Activated T-helper 1 cell treated with anti-CD3 and anti-CD28 coated beads, Interleukin-12 subunit alpha, Interleukin-12 subunit beta, Interleukin-2, Interleukin-4 antibody, amounts not matched to agents 30 ng/mL and 10 ng/mL and 1 ng/mL, durations not matched to agents 14 hours and 24 hours and 36 hours (primary cell): ENCODE results near the gene UBE2D2. TPM values are rescaled to one million over a fixed set of nuclear protein-coding genes. Genes with fewer than 3 reads are reported as not detected.
"Not testable (repeated sequence)": the region's sequence is repeated elsewhere in the genome, so short reads cannot be mapped to it uniquely, and the experiment has no call there.

Experiments
- DNase-seq: peaks from one replicate; pipeline ENCODE4 v3.0.0; 2021; ENCODE audit warnings: low spot score
- H3K27ac Mint-ChIP-seq: one replicate; pipeline ENCODE4 v1.8.0; 2021; ENCODE audit warnings: mild to moderate bottlenecking, mixed read lengths
- H3K27me3 Mint-ChIP-seq: one replicate; pipeline ENCODE4 v1.8.0; 2022; ENCODE audit warnings: mild to moderate bottlenecking, moderate library complexity, mixed read lengths; ENCODE audit not compliant: insufficient read depth
- H3K36me3 Mint-ChIP-seq: one replicate; pipeline ENCODE4 v1.8.0; 2021; ENCODE audit warnings: low read depth, mixed read lengths
- H3K4me1 Mint-ChIP-seq: one replicate; pipeline ENCODE4 v1.8.0; 2021; ENCODE audit warnings: low read depth, mixed read lengths
- H3K4me3 Mint-ChIP-seq: one replicate; pipeline ENCODE4 v1.8.0; 2021; ENCODE audit warnings: mild to moderate bottlenecking, moderate library complexity, mixed read lengths
- H3K9me3 Mint-ChIP-seq: one replicate; pipeline ENCODE4 v1.8.0; 2021; ENCODE audit warnings: mixed read lengths
- intact Hi-C: fragments of 100-400 bp; cut with micrococcal nuclease; formaldehyde crosslinking; loops from one replicate; pipeline ENCODE4 v1.15.1; 2024
- total RNA-seq: library from RNA; stranded (reverse); gene quantifications from 2 replicates; pipeline ENCODE4 v1.2.3, GENCODE V29; 2022

UBE2D2 gene
- total RNA-seq, 1 donor from 2014 or later = 265 TPM

DNA sequence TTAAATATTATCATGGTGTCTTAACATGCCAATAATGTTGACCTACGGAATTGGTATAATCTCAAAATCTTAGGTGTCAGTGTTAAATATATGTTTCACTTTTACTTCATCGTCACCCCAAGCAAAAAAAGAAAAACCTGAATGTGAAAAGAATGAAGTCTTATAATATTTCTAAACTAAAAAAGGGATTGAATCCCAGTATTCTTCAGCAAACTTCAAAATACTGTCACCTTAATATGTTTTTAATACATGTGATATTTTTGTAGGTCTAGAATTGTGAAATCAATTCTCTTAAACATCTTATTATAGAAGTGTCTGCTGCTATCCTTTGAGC, 14.1 kb downstream of the UBE2D2 start:
- Mint-ChIP-seq H3K27ac (peak overlapping the region; percentile 87), H3K9me3 (no peaks in the 10 kb centered on the region), H3K4me3 (peak overlapping the region; percentile 70), H3K27me3 (no peaks in the 10 kb centered on the region), H3K4me1 (peaks cover 61% of the 10 kb centered on the region), H3K36me3 (peaks cover 9% of the 10 kb centered on the region)
- DNase-seq = no peak
- intact Hi-C loops = loop anchor here (1.0 to 5.0 kb wide), 7 partner anchors 12 to 153 kb away; partner anchors contain the start of gene DNAJC18

DNA sequence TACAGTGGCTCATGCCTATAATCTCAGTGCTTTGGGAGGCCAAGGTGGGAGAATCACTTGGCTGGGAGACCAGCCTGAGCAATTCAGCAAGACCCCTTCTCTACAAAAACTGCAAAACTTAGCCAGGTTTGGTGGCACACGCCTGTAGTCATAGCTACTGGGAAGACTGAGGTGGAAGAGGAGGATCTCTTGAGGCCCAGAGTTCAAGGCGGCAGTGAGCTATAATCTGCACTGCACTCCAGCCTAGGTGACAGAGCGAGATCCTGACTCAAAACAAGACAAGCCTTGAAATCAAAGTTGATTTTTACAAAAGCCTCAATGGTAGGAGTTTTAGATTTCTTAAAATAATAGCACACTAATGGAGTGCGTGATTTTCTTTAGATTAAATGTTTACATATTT, 14.6 kb downstream of the UBE2D2 start:
- no peak for DNase-seq
- H3K27me3 Mint-ChIP-seq = no peaks in the 10 kb centered on the region
- H3K4me3 Mint-ChIP-seq = peak overlapping the region; percentile 70
- no peaks in the 10 kb centered on the region for H3K9me3 Mint-ChIP-seq
- H3K4me1 Mint-ChIP-seq = peaks cover 60% of the 10 kb centered on the region
- intact Hi-C loops = loop anchor here (1.0 to 5.0 kb wide), 8 partner anchors 12 to 171 kb away; partner anchors contain the start of gene DNAJC18
- peak overlapping the region; percentile 87 for H3K27ac Mint-ChIP-seq
- peaks cover 10% of the 10 kb centered on the region for H3K36me3 Mint-ChIP-seq

DNA sequence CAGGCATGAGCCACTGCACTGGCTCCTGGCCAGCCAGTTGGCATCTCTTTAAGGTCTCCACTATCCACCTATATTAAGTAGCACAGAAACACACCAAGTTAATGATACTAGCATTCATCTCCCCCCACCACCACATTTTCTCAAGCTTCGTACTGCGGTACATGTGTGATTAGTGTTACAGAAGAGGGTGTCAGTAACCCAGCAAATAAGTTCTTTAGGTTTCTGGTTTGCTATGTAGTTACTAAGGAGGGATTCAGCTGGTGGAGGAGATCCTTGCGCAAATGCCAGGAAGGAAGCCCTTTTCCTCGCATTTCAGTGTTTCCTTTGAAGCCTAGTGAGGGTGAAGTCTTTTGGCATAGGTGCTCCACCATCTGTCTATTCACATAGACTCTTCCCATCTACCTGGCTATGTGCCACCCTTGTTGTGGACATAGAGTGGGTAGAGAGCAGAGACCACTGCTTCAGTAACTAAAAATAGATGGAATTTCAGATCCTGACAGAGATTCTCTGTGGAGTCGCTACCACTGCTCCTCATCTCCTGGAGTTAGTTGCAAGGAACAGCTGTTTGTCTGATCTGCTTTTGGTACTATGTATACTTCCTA, 16.7 kb downstream of the UBE2D2 start:
- intact Hi-C loops = loop anchor here (2.0 to 5.0 kb wide), 5 partner anchors 35 to 169 kb away; partner anchors contain the start of gene DNAJC18
- DNase-seq = no peak
- Mint-ChIP-seq H3K36me3 (peaks cover 12% of the 10 kb centered on the region), H3K4me1 (peaks cover 45% of the 10 kb centered on the region), H3K27ac (peak overlapping the region; percentile 70), H3K4me3 (peak overlapping the region; percentile 28), H3K9me3 (no peaks in the 10 kb centered on the region), H3K27me3 (no peaks in the 10 kb centered on the region)

DNA sequence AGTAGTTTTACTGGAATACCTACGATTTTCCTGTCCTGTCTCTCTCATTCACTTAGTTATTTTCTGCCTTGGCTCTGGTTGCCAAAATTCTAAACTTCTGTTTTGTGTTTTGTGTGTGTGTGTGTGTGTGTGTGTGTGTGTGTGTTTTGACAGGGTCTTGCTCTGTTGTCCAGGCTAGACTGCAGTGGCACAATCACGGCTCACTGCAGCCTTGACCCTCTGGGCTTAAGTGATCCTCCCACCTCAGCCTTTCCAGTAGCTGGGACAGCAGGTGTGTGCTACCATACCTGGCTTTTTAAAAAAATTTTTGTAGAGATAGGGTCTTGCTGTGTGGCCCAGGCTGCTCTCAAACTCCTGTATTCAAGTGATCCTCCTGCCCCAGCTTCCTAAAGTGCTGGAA, 17.2 kb downstream of the UBE2D2 start:
- intact Hi-C loops = loop anchor here (5.0 kb wide), 4 partner anchors 34 to 156 kb away; partner anchors contain the start of gene DNAJC18
- peaks cover 49% of the 10 kb centered on the region for H3K4me1 Mint-ChIP-seq
- H3K4me3 Mint-ChIP-seq = no peak overlapping the region
- DNase-seq = no peak
- H3K36me3 Mint-ChIP-seq = peaks cover 12% of the 10 kb centered on the region
- peak overlapping the region; percentile 70 for H3K27ac Mint-ChIP-seq
- H3K9me3 Mint-ChIP-seq = no peaks in the 10 kb centered on the region
- H3K27me3 Mint-ChIP-seq = no peaks in the 10 kb centered on the region

DNA sequence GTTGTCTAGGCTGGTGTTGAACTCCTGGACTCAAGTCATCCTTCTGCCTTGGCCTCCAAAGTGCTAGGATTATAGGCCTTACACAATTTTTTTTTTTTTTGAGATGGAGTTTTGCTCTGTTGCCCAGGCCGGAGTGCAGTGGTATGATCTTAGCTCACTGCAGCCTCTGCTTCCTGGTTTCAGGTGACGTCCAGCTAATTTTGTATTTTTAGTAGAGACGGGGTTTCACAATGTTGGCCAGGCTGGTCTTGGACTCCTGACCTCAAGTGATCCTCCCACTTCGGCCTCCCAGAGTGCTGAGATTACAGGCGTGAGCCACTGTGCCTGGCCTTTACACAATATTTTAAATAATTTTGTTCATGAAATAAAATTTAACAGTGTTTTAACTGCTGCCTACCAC, 21.0 kb downstream of the UBE2D2 start:
- peaks cover 39% of the 10 kb centered on the region for H3K4me1 Mint-ChIP-seq
- H3K27ac Mint-ChIP-seq, intact Hi-C loops, DNase-seq, H3K4me3 Mint-ChIP-seq, H3K9me3 Mint-ChIP-seq, H3K27me3 Mint-ChIP-seq: not testable (repeated sequence)
- peaks cover 11% of the 10 kb centered on the region for H3K36me3 Mint-ChIP-seq

DNA sequence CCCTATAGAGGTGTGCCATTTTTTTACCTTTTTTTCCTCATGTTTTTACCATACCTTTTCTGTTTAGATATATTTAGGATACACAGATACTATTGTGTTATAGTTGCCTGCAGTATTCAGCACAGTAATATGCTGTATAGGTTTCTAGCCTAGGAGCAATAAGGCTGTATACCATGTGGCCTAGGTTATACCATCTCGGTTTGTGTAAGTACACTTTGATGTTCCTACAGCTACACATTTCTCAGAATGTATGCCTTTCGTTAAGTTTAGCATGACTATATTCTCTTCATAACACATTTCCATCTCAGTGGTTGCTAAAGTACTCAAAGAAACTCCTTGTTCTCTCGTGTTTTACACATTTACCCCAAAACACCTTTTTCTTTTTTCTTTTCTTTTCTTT, 23.0 kb downstream of the UBE2D2 start:
- peak overlapping the region; percentile 41 for H3K27ac Mint-ChIP-seq
- peaks cover 12% of the 10 kb centered on the region for H3K36me3 Mint-ChIP-seq
- H3K4me1 Mint-ChIP-seq = peaks cover 31% of the 10 kb centered on the region
- H3K4me3 Mint-ChIP-seq = no peak overlapping the region
- intact Hi-C loops = no loop called here
- H3K9me3 Mint-ChIP-seq = no peaks in the 10 kb centered on the region
- H3K27me3 Mint-ChIP-seq = no peaks in the 10 kb centered on the region
- no peak for DNase-seq

DNA sequence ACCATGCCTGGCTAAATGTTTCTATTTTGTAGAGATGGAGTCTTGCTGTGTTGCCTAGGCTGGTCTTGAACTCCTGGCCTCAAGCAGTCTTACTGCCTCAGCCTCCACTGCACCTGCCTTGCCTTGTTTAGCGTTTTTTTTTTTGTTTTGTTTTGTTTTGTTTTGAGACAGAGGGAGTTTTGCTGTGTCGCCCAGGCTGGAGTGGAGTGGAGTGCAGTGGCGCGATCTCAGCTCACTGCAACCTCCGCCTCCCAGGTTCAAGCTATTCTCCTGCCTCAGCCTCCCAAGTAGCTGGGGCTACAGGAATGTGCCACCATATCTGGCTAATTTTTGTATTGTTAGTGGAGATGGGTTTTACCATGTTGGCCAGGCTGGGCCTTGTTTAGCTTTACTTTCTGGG, 27.0 kb downstream of the UBE2D2 start:
- H3K4me3 Mint-ChIP-seq, H3K27me3 Mint-ChIP-seq, intact Hi-C loops, DNase-seq, H3K27ac Mint-ChIP-seq, H3K9me3 Mint-ChIP-seq: not testable (repeated sequence)
- Mint-ChIP-seq H3K36me3 (peaks cover 19% of the 10 kb centered on the region), H3K4me1 (peaks cover 40% of the 10 kb centered on the region)

DNA sequence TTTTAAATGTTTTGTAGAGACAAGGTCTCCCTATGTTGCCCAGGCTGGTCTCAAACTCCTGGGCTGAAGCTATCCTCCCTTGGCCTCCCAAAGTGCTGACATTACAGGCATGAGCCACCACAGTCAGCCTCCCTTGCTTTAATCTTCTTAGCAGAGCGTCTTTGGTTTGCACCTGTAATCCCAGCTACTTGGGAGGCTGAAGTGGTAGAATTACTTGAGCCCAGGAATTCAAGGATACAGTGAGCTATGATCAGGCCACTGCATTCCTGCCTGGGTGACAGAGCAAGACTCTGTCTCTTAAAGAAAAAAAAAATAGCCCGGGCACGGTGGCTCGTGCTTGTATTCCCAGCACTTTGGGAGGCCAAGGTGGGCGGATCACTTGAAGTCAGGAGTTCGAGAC, 27.8 kb downstream of the UBE2D2 start:
- H3K4me1 Mint-ChIP-seq = peaks cover 32% of the 10 kb centered on the region
- H3K36me3 Mint-ChIP-seq = peaks cover 18% of the 10 kb centered on the region
- DNase-seq = no peak
- no peak overlapping the region for H3K4me3 Mint-ChIP-seq
- H3K9me3 Mint-ChIP-seq = no peaks in the 10 kb centered on the region
- intact Hi-C loops = no loop called here
- H3K27ac Mint-ChIP-seq = no peak overlapping the region
- no peaks in the 10 kb centered on the region for H3K27me3 Mint-ChIP-seq

DNA sequence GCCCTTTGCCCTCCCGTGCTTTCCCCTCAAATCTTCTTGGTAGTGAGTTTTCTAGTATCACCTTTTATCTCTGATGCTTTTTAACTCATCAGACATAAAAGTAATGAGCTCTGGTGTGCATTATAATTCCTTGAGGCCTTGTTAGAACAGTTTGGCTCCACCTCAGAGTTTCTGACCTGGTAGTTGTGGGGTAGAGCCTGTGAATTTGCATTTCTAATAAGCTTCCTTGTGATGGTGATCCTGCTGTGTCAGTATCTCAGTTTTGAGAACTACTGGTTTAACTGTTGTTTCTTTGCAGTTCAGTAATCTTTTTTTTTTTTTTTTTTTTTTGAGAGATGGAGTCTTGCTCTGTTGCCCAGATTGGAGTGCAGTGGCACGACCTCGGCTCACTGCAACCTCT, 31.1 kb downstream of the UBE2D2 start:
- Mint-ChIP-seq H3K4me3 (no peak overlapping the region), H3K27me3 (no peaks in the 10 kb centered on the region), H3K27ac (no peak overlapping the region), H3K4me1 (peaks cover 22% of the 10 kb centered on the region), H3K36me3 (peaks cover 24% of the 10 kb centered on the region), H3K9me3 (no peaks in the 10 kb centered on the region)
- DNase-seq = no peak
- intact Hi-C loops = no loop called here

DNA sequence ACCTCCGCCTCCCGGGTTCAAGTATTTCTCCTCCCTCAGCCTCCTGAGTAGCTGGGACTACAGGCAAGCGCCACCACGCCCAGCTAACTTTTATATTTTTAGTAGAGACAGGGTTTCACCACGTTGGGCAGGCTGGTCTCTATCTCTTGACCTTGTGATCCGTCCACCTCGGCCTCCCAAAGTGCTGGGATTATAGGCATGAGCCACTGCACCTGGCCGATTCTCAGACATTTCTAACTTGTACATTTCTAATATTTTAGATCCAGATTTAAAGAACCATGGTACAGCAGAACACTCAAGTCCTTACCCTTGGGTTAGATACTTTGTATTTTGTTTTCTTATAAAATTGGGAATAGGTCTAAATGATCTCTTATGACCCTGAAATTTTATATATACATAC, 31.9 kb downstream of the UBE2D2 start:
- intact Hi-C loops, H3K4me3 Mint-ChIP-seq, H3K9me3 Mint-ChIP-seq, DNase-seq, H3K27me3 Mint-ChIP-seq, H3K27ac Mint-ChIP-seq: not testable (repeated sequence)
- Mint-ChIP-seq H3K4me1 (peaks cover 25% of the 10 kb centered on the region), H3K36me3 (peaks cover 21% of the 10 kb centered on the region)

DNA sequence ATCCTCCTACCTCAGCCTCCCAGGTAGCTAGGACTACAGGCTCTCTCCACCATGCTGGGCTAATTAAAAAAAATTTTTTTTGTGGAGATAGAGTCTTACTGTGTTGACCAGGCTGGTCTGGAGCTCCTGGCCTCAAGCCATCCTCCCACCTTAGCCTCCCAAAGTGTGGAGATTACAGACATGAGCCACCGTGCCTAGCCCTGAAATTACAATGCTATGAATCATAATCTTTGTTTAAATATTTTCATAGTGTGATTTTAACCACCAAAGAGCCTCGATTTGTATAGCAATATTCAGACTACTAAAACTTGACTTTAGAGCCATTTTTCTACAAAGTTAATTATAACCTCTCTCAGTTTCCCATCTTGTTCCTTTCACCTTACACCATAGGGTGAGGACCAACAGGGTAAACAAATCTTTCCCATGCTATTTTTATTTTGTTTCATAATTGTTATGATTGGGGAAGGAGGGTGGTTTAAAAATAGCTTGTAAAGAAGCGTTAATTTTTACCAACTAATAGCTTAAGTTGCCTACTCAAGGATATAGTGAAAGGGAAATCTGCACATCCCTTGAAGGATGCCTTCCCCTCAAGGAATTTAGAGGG, 32.7 kb downstream of the UBE2D2 start:
- H3K9me3 Mint-ChIP-seq = no peaks in the 10 kb centered on the region
- H3K36me3 Mint-ChIP-seq = peaks cover 21% of the 10 kb centered on the region
- H3K27me3 Mint-ChIP-seq = no peaks in the 10 kb centered on the region
- intact Hi-C loops = no loop called here
- H3K27ac Mint-ChIP-seq = no peak overlapping the region
- no peak for DNase-seq
- no peak overlapping the region for H3K4me3 Mint-ChIP-seq
- H3K4me1 Mint-ChIP-seq = peaks cover 29% of the 10 kb centered on the region

DNA sequence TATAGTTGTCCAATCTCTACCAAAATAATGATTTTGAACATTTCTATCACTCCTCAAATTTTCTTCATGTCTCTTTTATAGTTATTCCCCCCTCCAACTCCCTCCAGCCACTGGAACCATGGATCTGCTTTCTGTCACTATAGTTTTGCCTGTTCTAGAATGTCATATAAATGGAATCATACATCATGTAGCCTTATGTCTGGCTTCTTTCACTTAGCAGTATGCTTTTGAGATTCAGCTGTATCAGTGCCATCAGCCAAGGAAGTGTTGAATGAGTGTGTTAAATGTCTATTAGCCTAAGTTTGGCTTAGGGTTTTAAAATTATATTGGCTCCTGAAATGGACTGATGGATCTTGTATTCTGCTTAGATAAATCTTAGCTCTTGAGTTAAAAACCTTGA, 36.0 kb downstream of the UBE2D2 start:
- intact Hi-C loops = loop anchor here (5.0 kb wide), 1 partner anchor 35 kb away; the partner anchor contains the start of gene UBE2D2

DNA sequence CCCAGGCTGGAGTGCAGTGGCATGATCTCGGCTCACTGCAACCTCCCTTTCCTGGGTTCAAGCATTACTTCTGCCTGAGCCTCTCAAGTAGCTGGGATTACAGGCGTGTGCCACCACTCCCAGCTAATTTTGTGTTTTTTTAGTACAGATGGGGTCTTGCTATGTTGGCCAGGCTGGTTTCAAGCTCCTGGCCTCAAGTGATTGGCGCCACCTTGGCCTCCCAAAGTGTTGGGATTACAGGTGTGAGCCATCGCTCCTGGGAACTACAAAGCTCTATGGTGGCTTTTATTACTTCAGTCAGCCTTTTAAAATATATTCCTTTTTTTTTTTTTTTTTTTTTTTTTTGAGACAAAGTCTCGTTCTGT, 37.4 kb downstream of the UBE2D2 start:
- H3K27ac Mint-ChIP-seq, DNase-seq, H3K27me3 Mint-ChIP-seq, H3K4me3 Mint-ChIP-seq, H3K9me3 Mint-ChIP-seq: not testable (repeated sequence)
- Mint-ChIP-seq H3K36me3 (peaks cover 23% of the 10 kb centered on the region), H3K4me1 (peaks cover 23% of the 10 kb centered on the region)
- intact Hi-C loops = loop anchor here (5.0 kb wide), 1 partner anchor 36 kb away; the partner anchor contains the start of gene UBE2D2

More for the DNA sequence above, 36.0 kb downstream of the UBE2D2 start:
- peak overlapping the region; percentile 62 for H3K27ac Mint-ChIP-seq
- H3K36me3 Mint-ChIP-seq = peaks cover 22% of the 10 kb centered on the region
- H3K4me1 Mint-ChIP-seq = peaks cover 28% of the 10 kb centered on the region
- no peaks in the 10 kb centered on the region for H3K9me3 Mint-ChIP-seq
- DNase-seq = no peak
- H3K4me3 Mint-ChIP-seq = no peak overlapping the region
- H3K27me3 Mint-ChIP-seq = no peaks in the 10 kb centered on the region
